HG03520 (cell line): ENCODE results near the gene SRP54.
"Not testable (repeated sequence)": the region's sequence is repeated elsewhere in the genome, so short reads cannot be mapped to it uniquely, and the experiment has no call there.

Experiments used
- ATAC-seq: cut with Tn5 transposase; IDR thresholded peaks from one replicate; pipeline ENCODE4 v1.9.1; 2021; ENCODE audit warnings: mild to moderate bottlenecking, moderate library complexity; ENCODE audit not compliant: unreplicated experiment

The SRP54 gene

GRCh38 chr14:34983148-34983760 lies 462 bp downstream of the SRP54 start:
- peak; percentile 17 for ATAC-seq

- ATAC-seq = no peak
Observed at GRCh38 chr14:34983786-34984185, 994 bp downstream of the SRP54 start.

- ATAC-seq = no peak
Observed at GRCh38 chr14:34985740-34986139, 2.9 kb downstream of the SRP54 start.

DNA sequence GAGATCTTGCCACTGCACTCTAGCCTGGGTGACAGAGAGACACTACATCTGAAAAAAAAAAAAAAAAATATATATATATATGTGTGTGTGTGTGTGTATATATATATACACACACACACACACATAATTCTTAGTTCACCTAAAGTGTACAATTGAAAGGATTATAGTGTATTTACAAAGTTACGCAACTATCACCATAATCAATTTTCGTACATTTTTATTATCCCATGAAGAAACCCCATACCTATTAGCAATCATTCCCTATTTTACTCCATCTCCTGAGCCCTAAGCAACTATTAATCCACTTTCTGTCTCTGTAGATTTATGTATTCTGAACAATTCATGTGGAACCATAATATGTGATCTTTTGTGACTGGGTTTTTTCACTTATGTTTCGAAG lies 4.4 kb downstream of the SRP54 start:
- ATAC-seq = no peak

GRCh38 chr14:34989762-34990161 lies 7.0 kb downstream of the SRP54 start:
- no peak for ATAC-seq

- no peak for ATAC-seq
Observed at GRCh38 chr14:34993426-34993825, 10.6 kb downstream of the SRP54 start.

GRCh38 chr14:34994668-34995067 lies 11.9 kb downstream of the SRP54 start:
- ATAC-seq = no peak

- ATAC-seq = no peak
Observed at GRCh38 chr14:34997762-34998161, 15.0 kb downstream of the SRP54 start.

- no peak for ATAC-seq
Observed at GRCh38 chr14:34999500-34999899, 16.7 kb downstream of the SRP54 start.

DNA sequence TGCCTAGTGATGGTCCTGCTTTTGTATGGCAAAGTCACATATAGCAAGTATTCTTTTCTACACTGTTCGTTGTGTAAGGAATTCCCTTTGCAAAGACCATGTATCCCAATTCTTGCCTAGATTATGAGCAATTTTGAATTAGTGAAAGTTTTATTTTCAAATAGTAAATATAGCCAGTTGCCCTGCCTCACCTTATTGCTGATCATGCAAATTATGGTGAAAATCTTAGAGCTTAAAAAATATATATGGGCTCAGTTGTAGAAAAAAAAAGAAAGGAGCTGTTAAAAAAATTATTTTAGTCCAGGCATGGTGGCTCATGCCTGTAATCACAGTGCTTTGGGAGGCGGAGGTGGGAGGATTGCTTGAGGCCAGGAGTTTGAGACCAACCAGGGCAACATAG lies 18.8 kb downstream of the SRP54 start:
- ATAC-seq = no peak

DNA sequence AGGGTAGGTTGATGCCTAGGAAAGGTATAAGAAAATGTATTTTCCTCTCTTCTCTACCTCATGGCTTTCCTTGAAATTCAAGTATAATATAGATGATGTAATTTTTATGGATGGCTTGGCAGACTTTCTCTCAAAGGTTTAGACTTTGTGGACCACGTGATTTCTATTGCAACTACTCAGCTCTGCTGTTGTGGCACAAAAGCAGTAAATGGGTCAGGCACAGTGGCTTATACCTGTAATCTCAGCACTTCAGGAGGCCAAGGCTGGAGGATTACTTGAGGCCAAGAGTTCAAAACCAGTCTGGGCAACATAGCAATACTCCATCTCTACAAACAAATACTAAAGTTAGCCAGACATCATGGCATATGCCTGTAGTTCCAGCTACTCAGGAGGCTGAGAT lies 22.0 kb downstream of the SRP54 start:
- no peak for ATAC-seq

DNA sequence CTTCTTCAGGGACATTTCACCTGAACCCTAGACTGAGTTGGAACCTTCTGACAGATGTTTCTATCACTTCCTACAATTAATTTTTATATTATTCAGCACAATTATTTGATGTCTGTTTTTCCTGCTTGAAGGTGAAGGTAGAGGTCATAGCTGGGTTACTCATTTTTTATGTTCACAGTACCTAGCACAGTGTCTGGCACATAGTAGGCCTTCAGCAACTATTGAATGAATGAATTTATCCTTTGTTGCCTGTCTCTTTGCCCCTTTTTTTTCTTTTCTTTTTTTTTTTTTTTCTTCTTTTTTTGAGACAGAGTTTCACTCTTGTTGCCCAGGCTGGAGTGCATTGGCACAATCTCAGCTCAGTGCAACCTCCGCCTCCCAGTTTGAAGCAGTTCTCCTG lies 33.8 kb downstream of the SRP54 start:
- no peak for ATAC-seq

- ATAC-seq = no peak
Observed at GRCh38 chr14:35020713-35021112, 37.9 kb downstream of the SRP54 start.

- ATAC-seq = no peak
Observed at GRCh38 chr14:35028435-35028834, 45.6 kb downstream of the SRP54 start.

- no peak for ATAC-seq
Observed at GRCh38 chr14:35032562-35032961, 49.8 kb downstream of the SRP54 start.

- ATAC-seq = no peak
Observed at GRCh38 chr14:35034440-35034833, 51.6 kb downstream of the SRP54 start.

DNA sequence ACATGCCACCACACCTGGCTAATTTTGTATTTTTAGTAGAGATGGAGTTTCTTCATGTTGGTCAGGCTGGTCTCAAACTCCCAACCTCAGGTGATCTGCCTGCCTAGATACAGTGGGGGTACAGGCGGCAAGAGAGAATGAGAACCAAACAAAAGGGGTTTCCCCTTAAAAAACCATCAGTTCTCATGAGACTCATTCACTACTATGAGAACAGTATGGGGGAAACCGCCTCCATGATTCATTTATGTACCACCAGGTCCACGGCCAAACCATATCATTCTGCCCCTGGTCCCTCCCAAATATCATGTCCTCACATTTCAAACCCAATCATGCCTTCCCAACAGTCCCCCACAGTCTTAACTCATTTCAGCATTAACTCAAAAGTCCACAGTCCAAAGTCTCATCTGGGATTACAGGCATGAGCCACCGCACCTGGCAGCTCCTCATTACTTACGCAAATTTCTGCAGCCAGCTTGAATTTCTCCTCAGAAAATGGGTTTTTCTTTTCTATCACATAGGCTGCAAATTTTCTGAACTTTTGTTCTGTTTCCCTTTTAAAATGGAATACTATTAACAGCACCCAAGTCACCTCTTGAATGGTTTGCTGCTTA lies 52.3 kb downstream of the SRP54 start:
- ATAC-seq = not testable (repeated sequence)

- ATAC-seq = not testable (repeated sequence)
Observed at GRCh38 chr14:35038312-35038711, 55.5 kb downstream of the SRP54 start.

DNA sequence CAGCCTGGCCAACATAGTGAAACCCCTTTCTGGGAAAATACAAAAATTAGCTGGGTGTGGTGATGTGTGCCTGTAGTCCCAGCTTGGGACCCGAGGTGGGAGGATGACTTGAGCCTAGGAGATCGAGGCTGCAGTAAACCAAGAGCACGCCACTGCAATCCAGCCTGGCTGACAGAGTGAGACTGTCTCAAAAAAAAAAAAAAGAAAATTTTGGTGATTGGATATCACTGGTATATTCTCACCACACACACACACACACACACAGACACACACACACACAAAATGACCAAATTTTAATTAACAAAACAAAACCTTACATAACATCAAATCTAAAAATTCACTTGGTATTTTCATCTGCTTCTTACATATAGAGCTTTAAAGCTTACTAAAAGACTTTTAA lies 59.8 kb downstream of the SRP54 start:
- no peak for ATAC-seq

DNA sequence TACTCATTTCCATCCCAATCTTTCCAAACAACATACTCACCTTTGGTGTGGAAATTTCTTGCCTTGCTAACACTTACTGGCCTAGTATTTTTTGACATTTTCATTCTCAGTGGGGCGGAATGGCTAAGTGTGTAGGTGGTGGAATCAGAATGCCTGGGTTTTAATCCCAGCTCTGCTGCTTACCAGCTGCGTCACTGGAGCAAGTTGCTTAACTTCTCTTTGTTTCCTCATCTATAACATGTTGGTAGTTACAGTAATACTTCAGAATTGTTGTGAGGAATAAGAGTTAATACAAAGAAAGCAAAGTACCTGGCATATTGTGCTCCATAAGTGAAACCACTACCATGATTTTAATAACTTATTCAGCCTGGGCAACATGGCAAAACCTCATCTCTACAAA lies 60.3 kb downstream of the SRP54 start:
- no peak for ATAC-seq

DNA sequence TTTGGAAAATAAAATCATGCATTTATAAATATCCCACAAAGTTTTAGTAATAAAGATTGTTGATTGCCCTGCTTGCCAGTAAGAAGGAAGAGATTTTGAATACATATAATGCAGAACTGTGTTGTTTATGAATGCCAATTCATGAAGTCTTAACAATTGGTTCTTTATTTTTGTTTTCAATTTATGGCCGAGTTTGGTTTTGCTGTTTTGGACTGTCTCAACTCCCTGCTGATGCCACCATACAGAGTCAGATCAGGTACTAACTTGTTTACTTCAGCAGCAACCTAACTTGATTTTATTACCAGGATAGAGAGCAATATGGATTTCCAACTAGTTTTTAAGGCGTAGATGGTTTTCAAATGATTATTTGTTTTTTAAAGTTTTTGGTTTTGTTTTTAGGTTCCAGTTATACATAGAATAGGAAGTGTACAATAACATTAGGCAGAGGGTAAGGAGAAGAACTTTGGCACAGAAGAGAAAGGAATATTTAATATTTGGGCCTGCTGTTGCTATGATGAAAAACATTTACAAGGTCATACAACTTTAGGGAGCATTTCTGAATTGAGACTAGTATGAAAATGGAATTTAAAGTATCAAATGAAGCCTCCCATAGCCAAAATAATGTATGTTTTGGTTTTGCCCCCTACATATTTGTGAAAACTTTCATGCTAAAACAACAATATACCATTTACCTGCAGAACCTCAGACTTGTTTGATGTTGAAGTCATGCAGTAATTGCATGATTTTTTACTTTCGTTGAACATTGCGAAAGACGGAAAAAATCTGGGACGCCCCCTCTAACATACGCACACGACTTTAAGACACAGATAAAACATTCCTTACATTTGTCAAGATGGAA lies 62.4 kb downstream of the SRP54 start:
- no peak for ATAC-seq

- ATAC-seq = no peak
Observed at GRCh38 chr14:35045798-35046047, 62.9 kb downstream of the SRP54 start.
